Measurements from ENCODE around the gene INPP5F.

GRCh38 chr10:119701861-119702260 lies 24.0 kb upstream of the INPP5F start:
- TF ChIP-seq, protein P1, sequence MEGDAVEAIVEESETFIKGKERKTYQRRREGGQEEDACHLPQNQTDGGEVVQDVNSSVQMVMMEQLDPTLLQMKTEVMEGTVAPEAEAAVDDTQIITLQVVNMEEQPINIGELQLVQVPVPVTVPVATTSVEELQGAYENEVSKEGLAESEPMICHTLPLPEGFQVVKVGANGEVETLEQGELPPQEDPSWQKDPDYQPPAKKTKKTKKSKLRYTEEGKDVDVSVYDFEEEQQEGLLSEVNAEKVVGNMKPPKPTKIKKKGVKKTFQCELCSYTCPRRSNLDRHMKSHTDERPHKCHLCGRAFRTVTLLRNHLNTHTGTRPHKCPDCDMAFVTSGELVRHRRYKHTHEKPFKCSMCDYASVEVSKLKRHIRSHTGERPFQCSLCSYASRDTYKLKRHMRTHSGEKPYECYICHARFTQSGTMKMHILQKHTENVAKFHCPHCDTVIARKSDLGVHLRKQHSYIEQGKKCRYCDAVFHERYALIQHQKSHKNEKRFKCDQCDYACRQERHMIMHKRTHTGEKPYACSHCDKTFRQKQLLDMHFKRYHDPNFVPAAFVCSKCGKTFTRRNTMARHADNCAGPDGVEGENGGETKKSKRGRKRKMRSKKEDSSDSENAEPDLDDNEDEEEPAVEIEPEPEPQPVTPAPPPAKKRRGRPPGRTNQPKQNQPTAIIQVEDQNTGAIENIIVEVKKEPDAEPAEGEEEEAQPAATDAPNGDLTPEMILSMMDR (IDR thresholded peaks at IDR 0.05): no peak
- no peak for TF ChIP-seq POLR2A (IDR thresholded peaks at IDR 0.05)
- no peak for TF ChIP-seq EP300 (IDR thresholded peaks at IDR 0.05)
- TF ChIP-seq POLR2AphosphoS5 (IDR thresholded peaks at IDR 0.05): no peak

Measured in upper lobe of left lung (tissue), 4 donors.